Measurements from ENCODE around the gene ERC1. TPM values are rescaled to one million over a fixed set of nuclear protein-coding genes. Genes with fewer than 3 reads are reported as not detected.

ERC1 gene
- total RNA-seq, 1 donor from 2014 or later: 56.5 TPM

DNA sequence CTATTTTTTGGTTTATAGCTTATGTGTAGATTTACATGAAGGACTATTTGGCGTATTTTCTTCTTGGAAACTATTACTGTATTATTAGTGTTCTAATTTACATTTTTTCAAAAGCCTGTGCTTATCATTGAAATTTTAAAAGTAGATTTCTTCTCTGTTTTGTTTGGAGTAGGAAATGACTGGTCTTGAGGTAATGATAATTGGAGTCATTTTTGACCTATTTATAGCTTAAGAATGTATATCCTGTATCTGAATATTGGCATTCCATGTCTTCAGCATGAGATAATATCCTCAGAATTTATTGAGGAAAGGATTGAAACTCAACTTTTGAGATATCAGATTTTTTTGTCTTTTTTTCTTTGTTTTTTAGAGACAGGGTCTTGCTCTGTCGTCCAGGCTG is 193.4 kb downstream of the ERC1 start:
- Histone ChIP-seq H3K27ac (no peak overlapping the region), H3K36me3 (peaks cover 0 to 26% of the 10 kb centered on the region in 2 donors), H3K4me3 (no peak overlapping the region), H3K9me3 (no peaks in the 10 kb centered on the region), H3K4me1 (no peaks in the 10 kb centered on the region), H3K27me3 (no peaks in the 10 kb centered on the region)
- TF ChIP-seq POLR2A (IDR thresholded peaks at IDR 0.05) (no peak), POLR2AphosphoS5 (IDR thresholded peaks at IDR 0.05; ENCODE audit: insufficient read depth in 1 of 2, low read depth in 1 of 2) (no peak)
- TF ChIP-seq, protein P1, sequence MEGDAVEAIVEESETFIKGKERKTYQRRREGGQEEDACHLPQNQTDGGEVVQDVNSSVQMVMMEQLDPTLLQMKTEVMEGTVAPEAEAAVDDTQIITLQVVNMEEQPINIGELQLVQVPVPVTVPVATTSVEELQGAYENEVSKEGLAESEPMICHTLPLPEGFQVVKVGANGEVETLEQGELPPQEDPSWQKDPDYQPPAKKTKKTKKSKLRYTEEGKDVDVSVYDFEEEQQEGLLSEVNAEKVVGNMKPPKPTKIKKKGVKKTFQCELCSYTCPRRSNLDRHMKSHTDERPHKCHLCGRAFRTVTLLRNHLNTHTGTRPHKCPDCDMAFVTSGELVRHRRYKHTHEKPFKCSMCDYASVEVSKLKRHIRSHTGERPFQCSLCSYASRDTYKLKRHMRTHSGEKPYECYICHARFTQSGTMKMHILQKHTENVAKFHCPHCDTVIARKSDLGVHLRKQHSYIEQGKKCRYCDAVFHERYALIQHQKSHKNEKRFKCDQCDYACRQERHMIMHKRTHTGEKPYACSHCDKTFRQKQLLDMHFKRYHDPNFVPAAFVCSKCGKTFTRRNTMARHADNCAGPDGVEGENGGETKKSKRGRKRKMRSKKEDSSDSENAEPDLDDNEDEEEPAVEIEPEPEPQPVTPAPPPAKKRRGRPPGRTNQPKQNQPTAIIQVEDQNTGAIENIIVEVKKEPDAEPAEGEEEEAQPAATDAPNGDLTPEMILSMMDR (IDR thresholded peaks at IDR 0.05): no peak
- DNase-seq (ENCODE audit: extremely low spot score in 2 of 2): no peak
- intact Hi-C loops (cut with DNase I): no loop called here

DNA sequence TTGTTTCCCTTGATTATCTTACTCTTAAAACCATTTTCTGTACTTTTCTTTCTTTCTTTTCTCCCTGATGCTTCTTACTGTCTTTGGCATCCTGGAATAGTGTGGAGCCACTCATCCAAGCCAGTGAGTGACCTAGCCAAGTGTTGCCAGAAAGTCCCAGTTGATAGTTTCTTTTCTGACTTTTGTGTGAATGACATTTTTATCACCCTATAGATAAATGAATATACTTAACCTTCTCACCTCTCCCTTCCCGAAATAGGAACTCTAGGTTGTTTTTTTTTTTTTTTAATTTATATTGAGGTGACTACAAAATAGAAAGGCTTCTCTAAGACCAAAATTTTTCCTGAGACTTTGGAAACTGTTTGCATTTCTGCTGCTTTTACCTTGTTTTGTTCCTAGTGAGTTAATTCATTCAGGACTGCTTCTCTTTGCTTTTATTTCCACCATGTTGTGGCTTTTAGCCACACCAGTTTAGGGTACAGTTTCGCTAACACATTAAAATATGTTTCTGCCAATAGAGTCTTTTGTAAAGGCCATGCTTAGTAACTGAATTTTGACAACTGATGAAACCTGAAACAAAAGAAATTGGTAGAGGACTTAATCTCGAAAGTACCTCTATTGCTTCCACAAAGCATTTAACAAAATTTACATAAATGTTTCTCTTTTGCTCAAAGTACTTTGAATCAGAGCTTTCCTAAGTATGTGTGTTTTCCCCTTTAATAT is 194.6 kb downstream of the ERC1 start:
- TF ChIP-seq, protein P1 (IDR thresholded peaks at IDR 0.05): no peak
- TF ChIP-seq POLR2AphosphoS5 (IDR thresholded peaks at IDR 0.05; ENCODE audit: insufficient read depth in 1 of 2, low read depth in 1 of 2) (no peak), POLR2A (IDR thresholded peaks at IDR 0.05) (no peak)
- no peak for DNase-seq (ENCODE audit: extremely low spot score in 2 of 2)
- Histone ChIP-seq H3K36me3 (peaks cover 0 to 29% of the 10 kb centered on the region in 2 donors), H3K4me3 (no peak overlapping the region), H3K9me3 (no peaks in the 10 kb centered on the region), H3K27ac (no peak overlapping the region), H3K27me3 (no peaks in the 10 kb centered on the region), H3K4me1 (no peaks in the 10 kb centered on the region)
- intact Hi-C loops (cut with DNase I): no loop called here

DNA sequence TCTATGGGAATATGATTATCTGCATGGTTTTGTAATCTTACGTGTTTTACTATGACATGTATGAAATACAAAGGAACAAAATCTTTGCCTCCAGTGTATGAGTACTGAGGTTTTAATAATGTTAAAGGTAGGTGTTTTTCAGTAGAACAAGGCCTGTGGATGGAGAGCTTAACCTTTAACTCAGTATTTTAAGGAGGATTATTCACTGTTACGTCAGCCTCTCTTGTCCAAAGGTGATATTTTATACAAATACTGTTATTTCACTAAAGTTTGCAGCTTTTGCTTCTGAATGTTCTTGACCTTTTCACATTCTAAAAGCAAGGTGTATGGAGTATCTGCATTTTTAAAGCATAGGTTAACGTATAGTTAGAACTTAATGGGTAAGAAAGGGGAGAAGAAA is 195.3 kb downstream of the ERC1 start:
- intact Hi-C loops (cut with DNase I): no loop called here
- TF ChIP-seq POLR2AphosphoS5 (IDR thresholded peaks at IDR 0.05; ENCODE audit: insufficient read depth in 1 of 2, low read depth in 1 of 2) (no peak), POLR2A (IDR thresholded peaks at IDR 0.05) (no peak)
- TF ChIP-seq, protein P1 (IDR thresholded peaks at IDR 0.05): no peak
- Histone ChIP-seq H3K27ac (no peak overlapping the region), H3K36me3 (peaks cover 0 to 23% of the 10 kb centered on the region in 2 donors), H3K27me3 (no peaks in the 10 kb centered on the region), H3K4me1 (no peaks in the 10 kb centered on the region), H3K4me3 (no peak overlapping the region), H3K9me3 (no peaks in the 10 kb centered on the region)
- DNase-seq (ENCODE audit: extremely low spot score in 2 of 2): no peak

DNA sequence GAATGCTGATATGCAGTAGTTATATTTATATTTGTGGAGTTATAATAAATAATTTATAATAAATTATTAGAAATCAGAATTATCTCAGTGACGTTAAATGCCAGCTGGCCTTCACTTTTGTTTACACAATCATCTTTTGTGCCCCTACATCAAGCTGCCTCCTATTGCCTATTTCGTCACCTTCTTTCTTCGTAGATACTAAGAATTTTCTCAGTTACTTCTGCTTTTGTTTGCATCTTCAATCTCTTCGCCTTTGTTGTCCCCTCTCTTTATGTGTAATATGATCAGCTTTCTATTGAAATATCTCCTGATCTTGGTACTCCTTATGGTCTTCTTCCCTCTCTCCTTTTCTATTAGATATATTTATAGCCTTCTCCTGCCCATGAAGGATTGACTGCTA is 197.0 kb downstream of the ERC1 start:
- no peaks in the 10 kb centered on the region for H3K4me1 ChIP-seq
- TF ChIP-seq, protein P1 (IDR thresholded peaks at IDR 0.05): no peak
- TF ChIP-seq POLR2AphosphoS5 (IDR thresholded peaks at IDR 0.05; ENCODE audit: insufficient read depth in 1 of 2, low read depth in 1 of 2): no peak
- TF ChIP-seq POLR2A (IDR thresholded peaks at IDR 0.05): no peak
- intact Hi-C loops (cut with DNase I): no loop called here
- no peak overlapping the region for H3K4me3 ChIP-seq
- DNase-seq (ENCODE audit: extremely low spot score in 2 of 2): no peak
- no peaks in the 10 kb centered on the region for H3K9me3 ChIP-seq
- no peak overlapping the region for H3K27ac ChIP-seq
- H3K27me3 ChIP-seq: no peaks in the 10 kb centered on the region
- peaks cover 0 to 20% of the 10 kb centered on the region in 2 donors for H3K36me3 ChIP-seq

DNA sequence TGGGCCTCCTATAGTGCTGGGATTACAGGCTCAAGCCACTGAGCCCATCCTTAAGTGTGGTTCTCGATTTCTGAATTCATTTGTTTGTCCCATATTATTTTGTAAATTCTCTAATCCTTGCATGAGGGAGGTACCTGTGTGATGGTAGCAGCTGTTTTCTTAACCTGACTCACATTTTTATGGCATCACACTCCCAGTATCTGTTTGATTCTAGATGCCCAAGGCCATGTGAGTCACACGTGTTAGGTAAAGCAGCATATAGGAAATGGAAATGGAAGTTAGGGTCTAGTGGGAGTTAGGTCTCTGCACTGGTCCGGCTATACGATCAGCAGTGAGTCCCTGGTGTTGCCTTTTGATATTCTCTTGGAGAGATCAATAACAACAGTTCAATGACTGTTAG is 198.1 kb downstream of the ERC1 start:
- Histone ChIP-seq H3K9me3 (no peaks in the 10 kb centered on the region), H3K36me3 (peaks cover 0 to 9% of the 10 kb centered on the region in 2 donors), H3K27me3 (no peaks in the 10 kb centered on the region), H3K4me1 (no peaks in the 10 kb centered on the region), H3K27ac (no peak overlapping the region), H3K4me3 (no peak overlapping the region)
- TF ChIP-seq POLR2A (IDR thresholded peaks at IDR 0.05) (no peak), POLR2AphosphoS5 (IDR thresholded peaks at IDR 0.05; ENCODE audit: insufficient read depth in 1 of 2, low read depth in 1 of 2) (no peak)
- TF ChIP-seq, protein P1 (IDR thresholded peaks at IDR 0.05): no peak
- DNase-seq (ENCODE audit: extremely low spot score in 2 of 2): no peak
- intact Hi-C loops (cut with DNase I): no loop called here

Data from vagina (tissue), 2 donors.